Inferior parietal cortex (tissue), 1 donor: Measurements from ENCODE around the gene AMBP.
"Not testable (repeated sequence)": the region's sequence is repeated elsewhere in the genome, so short reads cannot be mapped to it uniquely, and the experiment has no call there.

Source experiments
- DNase-seq: peaks from one replicate; pipeline ENCODE4 v3.0.0-alpha.2; 2016; ENCODE audit errors: extremely low spot score

AMBP gene

GRCh38 chr9:114091711-114092110 is 13.6 kb upstream of the AMBP start:
- no peak for DNase-seq

- no peak for DNase-seq
Measured at GRCh38 chr9:114090798-114091197, 12.7 kb upstream of the AMBP start.

GRCh38 chr9:114089206-114089840 is 11.2 kb upstream of the AMBP start:
- DNase-seq, result no peak

GRCh38 chr9:114088571-114089170 is 10.6 kb upstream of the AMBP start:
- DNase-seq, result no peak

GRCh38 chr9:114087721-114088120 is 9.6 kb upstream of the AMBP start:
- DNase-seq, result no peak

GRCh38 chr9:114086607-114087006 is 8.5 kb upstream of the AMBP start:
- DNase-seq, result no peak

GRCh38 chr9:114086009-114086408 is 7.9 kb upstream of the AMBP start:
- no peak for DNase-seq

GRCh38 chr9:114085387-114085789 is 7.3 kb upstream of the AMBP start:
- no peak for DNase-seq

GRCh38 chr9:114084282-114085073 is 6.4 kb upstream of the AMBP start:
- no peak for DNase-seq

- no peak for DNase-seq
Measured at GRCh38 chr9:114083666-114084065, 5.6 kb upstream of the AMBP start.

- DNase-seq, result not testable (repeated sequence)
Measured at GRCh38 chr9:114082763-114083412, 4.8 kb upstream of the AMBP start.

- peak; percentile 98 for DNase-seq
Measured at GRCh38 chr9:114082017-114082762, 4.1 kb upstream of the AMBP start.

- DNase-seq, result no peak
Measured at GRCh38 chr9:114081441-114082016, 3.4 kb upstream of the AMBP start.

GRCh38 chr9:114080773-114081440 is 2.8 kb upstream of the AMBP start:
- no peak for DNase-seq

GRCh38 chr9:114080195-114080772 is 2.2 kb upstream of the AMBP start:
- DNase-seq, result no peak

- no peak for DNase-seq
Measured at GRCh38 chr9:114078781-114079156, 669 bp upstream of the AMBP start.

- no peak for DNase-seq
Measured at GRCh38 chr9:114077162-114077837, 800 bp downstream of the AMBP start.

GRCh38 chr9:114076237-114077161 is 1.6 kb downstream of the AMBP start:
- no peak for DNase-seq

- DNase-seq, result no peak
Measured at GRCh38 chr9:114075602-114076001, 2.5 kb downstream of the AMBP start.
